ENCODE measurements around the gene VIM. TPM values are rescaled to one million over a fixed set of nuclear protein-coding genes. Genes with fewer than 3 reads are reported as not detected.
A peak's percentile ranks its signal among the peaks of the same experiment; 100 is the strongest.

The VIM gene
- polyA plus RNA-seq (2012; ENCODE audit: insufficient read length, low read depth): 1,793 TPM

DNA sequence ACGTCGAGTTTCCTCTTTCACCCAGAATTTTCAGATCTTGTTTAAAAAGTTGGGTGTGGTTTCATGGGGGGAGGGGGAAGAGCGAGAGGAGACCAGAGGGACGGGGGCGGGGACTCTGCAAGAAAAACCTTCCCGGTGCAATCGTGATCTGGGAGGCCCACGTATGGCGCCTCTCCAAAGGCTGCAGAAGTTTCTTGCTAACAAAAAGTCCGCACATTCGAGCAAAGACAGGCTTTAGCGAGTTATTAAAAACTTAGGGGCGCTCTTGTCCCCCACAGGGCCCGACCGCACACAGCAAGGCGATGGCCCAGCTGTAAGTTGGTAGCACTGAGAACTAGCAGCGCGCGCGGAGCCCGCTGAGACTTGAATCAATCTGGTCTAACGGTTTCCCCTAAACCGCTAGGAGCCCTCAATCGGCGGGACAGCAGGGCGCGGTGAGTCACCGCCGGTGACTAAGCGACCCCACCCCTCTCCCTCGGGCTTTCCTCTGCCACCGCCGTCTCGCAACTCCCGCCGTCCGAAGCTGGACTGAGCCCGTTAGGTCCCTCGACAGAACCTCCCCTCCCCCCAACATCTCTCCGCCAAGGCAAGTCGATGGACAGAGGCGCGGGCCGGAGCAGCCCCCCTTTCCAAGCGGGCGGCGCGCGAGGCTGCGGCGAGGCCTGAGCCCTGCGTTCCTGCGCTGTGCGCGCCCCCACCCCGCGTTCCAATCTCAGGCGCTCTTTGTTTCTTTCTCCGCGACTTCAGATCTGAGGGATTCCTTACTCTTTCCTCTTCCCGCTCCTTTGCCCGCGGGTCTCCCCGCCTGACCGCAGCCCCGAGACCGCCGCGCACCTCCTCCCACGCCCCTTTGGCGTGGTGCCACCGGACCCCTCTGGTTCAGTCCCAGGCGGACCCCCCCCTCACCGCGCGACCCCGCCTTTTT, at the start of gene VIM:
Gene VIM (plus strand): TSS at position 151 of the 925 bp plus-strand sequence. CDS start 1,182 bp downstream, outside the sequence.
- TF ChIP-seq TAF1 (IDR thresholded peaks at IDR 0.05; ENCODE audit: borderline replicate concordance, insufficient read depth, low read length): no peak
- TF ChIP-seq FOXP2 (optimal IDR thresholded peaks at IDR 0.05; ENCODE audit: borderline replicate concordance, extremely low read depth, extremely low read length, insufficient read depth): peak; percentile 74
- TF ChIP-seq SIN3A (IDR thresholded peaks at IDR 0.05; ENCODE audit: borderline replicate concordance, insufficient read depth, low read length): peak; percentile 21; the same call in 1 of the 2 replicates
- TF ChIP-seq, protein P1, sequence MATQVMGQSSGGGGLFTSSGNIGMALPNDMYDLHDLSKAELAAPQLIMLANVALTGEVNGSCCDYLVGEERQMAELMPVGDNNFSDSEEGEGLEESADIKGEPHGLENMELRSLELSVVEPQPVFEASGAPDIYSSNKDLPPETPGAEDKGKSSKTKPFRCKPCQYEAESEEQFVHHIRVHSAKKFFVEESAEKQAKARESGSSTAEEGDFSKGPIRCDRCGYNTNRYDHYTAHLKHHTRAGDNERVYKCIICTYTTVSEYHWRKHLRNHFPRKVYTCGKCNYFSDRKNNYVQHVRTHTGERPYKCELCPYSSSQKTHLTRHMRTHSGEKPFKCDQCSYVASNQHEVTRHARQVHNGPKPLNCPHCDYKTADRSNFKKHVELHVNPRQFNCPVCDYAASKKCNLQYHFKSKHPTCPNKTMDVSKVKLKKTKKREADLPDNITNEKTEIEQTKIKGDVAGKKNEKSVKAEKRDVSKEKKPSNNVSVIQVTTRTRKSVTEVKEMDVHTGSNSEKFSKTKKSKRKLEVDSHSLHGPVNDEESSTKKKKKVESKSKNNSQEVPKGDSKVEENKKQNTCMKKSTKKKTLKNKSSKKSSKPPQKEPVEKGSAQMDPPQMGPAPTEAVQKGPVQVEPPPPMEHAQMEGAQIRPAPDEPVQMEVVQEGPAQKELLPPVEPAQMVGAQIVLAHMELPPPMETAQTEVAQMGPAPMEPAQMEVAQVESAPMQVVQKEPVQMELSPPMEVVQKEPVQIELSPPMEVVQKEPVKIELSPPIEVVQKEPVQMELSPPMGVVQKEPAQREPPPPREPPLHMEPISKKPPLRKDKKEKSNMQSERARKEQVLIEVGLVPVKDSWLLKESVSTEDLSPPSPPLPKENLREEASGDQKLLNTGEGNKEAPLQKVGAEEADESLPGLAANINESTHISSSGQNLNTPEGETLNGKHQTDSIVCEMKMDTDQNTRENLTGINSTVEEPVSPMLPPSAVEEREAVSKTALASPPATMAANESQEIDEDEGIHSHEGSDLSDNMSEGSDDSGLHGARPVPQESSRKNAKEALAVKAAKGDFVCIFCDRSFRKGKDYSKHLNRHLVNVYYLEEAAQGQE (IDR thresholded peaks at IDR 0.05; ENCODE audit: insufficient read depth in 1 of 2, low read depth in 2 of 2, low read length in 2 of 2): no peak
- no peak for TF ChIP-seq POLR2AphosphoS5 (IDR thresholded peaks at IDR 0.05; ENCODE audit: low read depth, low read length)

DNA sequence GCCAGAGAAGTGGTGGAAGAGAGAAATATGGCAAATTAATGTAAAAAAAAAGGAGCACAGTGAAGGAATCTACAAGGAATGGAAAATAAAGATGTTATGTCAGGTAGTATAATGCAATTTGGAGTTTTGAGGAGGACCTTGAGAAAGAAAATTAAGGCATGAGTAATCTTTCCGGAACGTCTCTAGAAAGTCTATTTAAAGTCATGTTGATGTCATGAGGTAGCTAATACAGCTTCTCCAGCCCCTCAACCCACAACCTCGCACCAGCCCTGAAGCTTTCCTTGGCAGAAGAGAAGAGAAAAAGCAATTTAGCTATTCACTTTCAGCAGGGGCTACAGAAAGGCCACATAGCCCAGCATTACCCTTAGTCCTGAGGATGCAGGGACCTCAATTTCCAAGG, 49.0 kb upstream of the VIM start:
- TF ChIP-seq, protein P1 (IDR thresholded peaks at IDR 0.05; ENCODE audit: insufficient read depth in 1 of 2, low read depth in 2 of 2, low read length in 2 of 2): no peak
- no peak for TF ChIP-seq TAF1 (IDR thresholded peaks at IDR 0.05; ENCODE audit: borderline replicate concordance, insufficient read depth, low read length)
- TF ChIP-seq FOXP2 (optimal IDR thresholded peaks at IDR 0.05; ENCODE audit: borderline replicate concordance, extremely low read depth, extremely low read length, insufficient read depth): no peak
- TF ChIP-seq SIN3A (IDR thresholded peaks at IDR 0.05; ENCODE audit: borderline replicate concordance, insufficient read depth, low read length): no peak
- TF ChIP-seq POLR2AphosphoS5 (IDR thresholded peaks at IDR 0.05; ENCODE audit: low read depth, low read length): no peak

- TF ChIP-seq FOXP2 (optimal IDR thresholded peaks at IDR 0.05; ENCODE audit: borderline replicate concordance, extremely low read depth, extremely low read length, insufficient read depth): no peak
Measured at GRCh38 chr10:17181110-17181509, 46.9 kb upstream of the VIM start.

- TF ChIP-seq POLR2AphosphoS5 (IDR thresholded peaks at IDR 0.05; ENCODE audit: low read depth, low read length): no peak
- TF ChIP-seq FOXP2 (optimal IDR thresholded peaks at IDR 0.05; ENCODE audit: borderline replicate concordance, extremely low read depth, extremely low read length, insufficient read depth): no peak
- no peak for TF ChIP-seq SIN3A (IDR thresholded peaks at IDR 0.05; ENCODE audit: borderline replicate concordance, insufficient read depth, low read length)
- TF ChIP-seq TAF1 (IDR thresholded peaks at IDR 0.05; ENCODE audit: borderline replicate concordance, insufficient read depth, low read length): no peak
- TF ChIP-seq, protein P1 (IDR thresholded peaks at IDR 0.05; ENCODE audit: insufficient read depth in 1 of 2, low read depth in 2 of 2, low read length in 2 of 2): no peak
Measured at GRCh38 chr10:17181751-17182150, 46.3 kb upstream of the VIM start.

DNA sequence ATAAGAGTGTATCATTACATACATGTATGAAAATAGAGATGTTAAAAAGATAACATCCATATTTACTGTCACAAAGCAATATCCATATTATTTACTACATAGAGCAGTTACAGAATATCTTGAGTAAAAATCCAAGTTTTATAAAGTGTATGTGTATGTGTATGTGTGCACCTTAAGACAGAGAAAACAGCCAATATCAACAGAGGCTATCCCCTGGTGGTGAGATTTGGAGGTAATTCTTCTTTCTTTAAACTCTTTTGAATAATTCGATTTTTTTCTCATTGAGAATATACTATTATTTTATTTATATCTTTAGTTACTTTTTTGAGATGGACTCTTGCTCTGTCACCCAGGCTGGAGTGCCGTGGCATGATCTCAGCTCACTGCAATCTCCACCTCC, 44.9 kb upstream of the VIM start:
- no peak for TF ChIP-seq SIN3A (IDR thresholded peaks at IDR 0.05; ENCODE audit: borderline replicate concordance, insufficient read depth, low read length)
- TF ChIP-seq, protein P1 (IDR thresholded peaks at IDR 0.05; ENCODE audit: insufficient read depth in 1 of 2, low read depth in 2 of 2, low read length in 2 of 2): no peak
- TF ChIP-seq POLR2AphosphoS5 (IDR thresholded peaks at IDR 0.05; ENCODE audit: low read depth, low read length): no peak
- no peak for TF ChIP-seq TAF1 (IDR thresholded peaks at IDR 0.05; ENCODE audit: borderline replicate concordance, insufficient read depth, low read length)
- no peak for TF ChIP-seq FOXP2 (optimal IDR thresholded peaks at IDR 0.05; ENCODE audit: borderline replicate concordance, extremely low read depth, extremely low read length, insufficient read depth)

All from PFSK-1 (cell line).